GM18520 (cell line): ENCODE results near the gene PTGIS.
A peak's percentile ranks its signal among the peaks of the same experiment; 100 is the strongest.
"Not testable (repeated sequence)": the region's sequence is repeated elsewhere in the genome, so short reads cannot be mapped to it uniquely, and the experiment has no call there.

Source experiments
- ATAC-seq: cut with Tn5 transposase; IDR thresholded peaks from one replicate; pipeline ENCODE4 v1.9.1; 2021; ENCODE audit not compliant: unreplicated experiment

The PTGIS gene

DNA sequence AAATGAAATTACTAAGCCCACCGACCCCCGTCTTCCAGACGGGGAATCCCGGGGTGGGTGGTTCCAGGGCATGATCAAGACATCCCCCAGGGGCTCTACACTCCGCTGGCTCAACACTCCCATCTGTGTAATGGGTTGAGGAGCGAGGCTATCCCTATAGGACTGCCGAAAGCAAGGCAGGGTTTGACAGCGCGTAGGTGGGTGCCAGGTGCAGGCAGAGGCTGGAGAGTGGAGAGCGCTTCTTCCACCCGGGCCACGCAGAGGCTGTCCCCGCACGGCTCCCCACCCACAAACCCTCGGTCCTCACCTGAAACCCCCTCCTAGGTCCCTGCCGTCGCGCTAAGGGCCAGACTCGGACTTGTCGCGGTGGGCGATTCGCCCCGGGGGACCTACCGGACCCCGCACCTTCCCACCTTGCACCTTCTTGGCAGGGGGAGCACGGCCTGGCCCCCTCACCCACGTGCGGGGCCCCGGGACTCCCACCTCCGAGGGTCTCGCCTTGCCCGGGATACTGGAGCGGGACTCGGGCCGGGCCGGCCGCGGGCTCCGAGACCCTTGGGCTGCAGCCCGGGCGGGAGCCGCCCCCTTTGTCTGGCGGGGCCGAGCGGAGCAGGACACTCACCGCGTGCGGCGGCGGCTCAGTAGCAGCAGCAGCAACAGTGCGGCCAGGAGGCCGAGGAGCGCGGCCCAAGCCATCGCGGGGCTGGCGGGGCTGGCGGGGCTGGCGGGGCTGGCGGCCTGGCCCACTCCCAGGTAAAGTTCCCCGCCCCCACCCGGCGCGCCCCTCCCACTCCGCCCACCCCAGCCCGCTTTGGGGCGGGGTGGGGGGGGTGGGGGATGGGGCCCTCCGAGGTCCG lies at the start of gene PTGIS:
Gene PTGIS (minus strand): TSS at position 717 of the 857 bp plus-strand sequence. CDS start 21 bp downstream, at position 696.
- no peak for ATAC-seq

DNA sequence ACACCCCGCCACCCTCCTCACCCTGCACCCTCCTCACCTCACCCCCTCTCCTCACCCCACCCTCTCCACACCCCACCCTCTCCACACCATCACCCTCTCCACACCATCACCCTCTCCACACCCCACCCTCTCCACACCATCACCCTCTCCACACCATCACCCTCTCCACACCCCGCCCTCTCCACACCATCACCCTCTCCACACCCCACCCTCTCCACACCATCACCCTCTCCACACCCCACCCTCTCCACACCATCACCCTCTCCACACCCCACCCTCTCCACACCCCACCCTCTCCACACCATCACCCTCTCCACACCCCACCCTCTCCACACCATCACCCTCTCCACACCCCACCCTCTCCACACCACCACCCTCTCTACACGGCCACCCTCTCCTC lies 49.5 kb upstream of the PTGIS start:
- ATAC-seq: not testable (repeated sequence)

DNA sequence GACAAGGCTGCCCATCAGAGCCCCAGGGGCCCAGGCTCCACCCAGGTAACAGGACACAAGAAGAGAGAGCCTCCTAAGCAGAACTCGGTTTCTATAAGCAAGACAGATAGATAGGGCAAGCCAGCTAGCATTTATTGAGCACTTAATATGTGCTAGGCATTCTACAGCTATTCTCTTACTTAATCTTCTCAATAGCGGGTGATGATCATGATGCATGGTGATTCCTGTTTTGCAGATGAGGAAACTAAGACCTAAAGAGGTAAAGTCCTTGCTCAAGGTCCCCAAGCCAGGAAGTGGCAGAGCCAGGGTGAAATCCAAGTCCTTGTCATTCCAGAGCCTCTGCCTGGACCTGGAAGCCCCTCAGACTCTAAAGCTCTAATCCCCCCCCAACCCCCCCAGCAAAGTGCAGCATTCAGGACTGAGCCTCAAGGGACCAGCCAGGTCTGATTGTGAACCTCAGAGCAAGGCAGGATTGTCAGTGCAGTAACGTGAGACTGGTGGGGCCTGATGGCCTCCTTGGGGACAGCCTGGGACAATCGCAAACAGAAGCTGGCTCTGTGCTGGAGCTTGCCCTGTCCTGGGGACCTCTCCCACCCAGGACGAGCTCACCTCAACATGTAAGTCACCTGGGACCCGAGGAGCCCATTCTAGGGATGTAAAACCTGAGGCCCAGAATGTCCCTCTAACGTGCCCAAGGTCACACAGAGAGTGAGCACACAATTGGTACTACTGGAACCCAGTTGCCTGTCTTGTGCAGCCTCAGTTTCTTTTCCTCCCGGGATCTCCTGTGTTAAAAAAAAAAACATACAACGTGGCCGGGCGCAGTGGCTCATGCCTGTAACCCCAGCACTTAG lies 48.4 kb upstream of the PTGIS start:
- no peak for ATAC-seq

DNA sequence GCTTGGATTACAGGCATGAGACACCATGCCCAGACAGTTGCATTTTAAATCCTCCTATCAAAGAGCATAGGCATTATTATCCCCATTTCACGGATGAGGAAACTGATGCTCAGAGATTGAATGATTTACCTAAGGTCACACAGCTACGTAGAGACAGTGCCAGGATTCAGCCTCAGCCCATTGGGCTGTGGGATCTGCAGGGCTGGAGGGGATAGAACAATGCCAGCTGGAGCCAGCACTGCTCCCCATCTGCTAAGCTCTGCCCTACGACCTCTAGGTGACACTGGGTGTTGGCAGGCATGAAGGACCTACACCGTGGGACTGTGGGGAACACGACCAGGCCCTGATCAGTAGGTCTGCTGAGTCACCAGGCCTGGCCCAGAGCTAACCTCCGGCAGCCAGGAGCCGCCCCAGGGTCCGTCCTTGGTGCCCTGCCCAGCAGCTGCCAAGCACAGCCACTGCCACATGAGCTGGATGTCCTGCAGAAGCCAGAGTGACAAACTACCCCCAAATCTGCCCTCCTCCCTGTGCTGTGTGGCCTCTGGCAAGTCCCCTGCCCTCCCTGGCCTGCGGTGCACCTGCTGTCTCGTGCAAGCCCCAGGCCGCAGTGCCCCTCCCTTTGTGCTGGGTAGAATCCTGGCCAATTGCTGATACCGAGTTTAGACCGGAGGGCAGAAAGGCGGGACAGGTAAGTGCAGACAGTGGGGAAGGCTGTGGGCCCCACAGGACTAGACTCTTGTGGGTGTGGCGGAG lies 47.6 kb upstream of the PTGIS start:
- ATAC-seq: no peak

DNA sequence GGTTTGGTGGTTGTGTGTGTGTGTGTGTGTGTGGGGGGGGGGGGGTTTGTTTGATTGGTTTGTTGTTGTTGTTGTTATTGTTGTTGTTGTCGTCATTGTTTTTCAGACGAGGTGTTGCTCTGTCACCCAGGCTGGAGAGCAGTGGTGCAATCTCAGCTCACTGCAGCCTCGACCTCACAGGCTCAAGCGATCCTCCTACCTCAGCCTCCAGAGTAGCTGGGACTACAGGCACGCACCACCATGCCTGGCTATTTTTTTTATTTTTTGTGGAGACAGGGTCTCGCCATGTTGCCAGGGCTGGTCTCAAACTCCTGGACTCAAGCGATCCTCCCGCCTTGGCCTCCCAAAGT lies 47.1 kb upstream of the PTGIS start:
- ATAC-seq: not testable (repeated sequence)

DNA sequence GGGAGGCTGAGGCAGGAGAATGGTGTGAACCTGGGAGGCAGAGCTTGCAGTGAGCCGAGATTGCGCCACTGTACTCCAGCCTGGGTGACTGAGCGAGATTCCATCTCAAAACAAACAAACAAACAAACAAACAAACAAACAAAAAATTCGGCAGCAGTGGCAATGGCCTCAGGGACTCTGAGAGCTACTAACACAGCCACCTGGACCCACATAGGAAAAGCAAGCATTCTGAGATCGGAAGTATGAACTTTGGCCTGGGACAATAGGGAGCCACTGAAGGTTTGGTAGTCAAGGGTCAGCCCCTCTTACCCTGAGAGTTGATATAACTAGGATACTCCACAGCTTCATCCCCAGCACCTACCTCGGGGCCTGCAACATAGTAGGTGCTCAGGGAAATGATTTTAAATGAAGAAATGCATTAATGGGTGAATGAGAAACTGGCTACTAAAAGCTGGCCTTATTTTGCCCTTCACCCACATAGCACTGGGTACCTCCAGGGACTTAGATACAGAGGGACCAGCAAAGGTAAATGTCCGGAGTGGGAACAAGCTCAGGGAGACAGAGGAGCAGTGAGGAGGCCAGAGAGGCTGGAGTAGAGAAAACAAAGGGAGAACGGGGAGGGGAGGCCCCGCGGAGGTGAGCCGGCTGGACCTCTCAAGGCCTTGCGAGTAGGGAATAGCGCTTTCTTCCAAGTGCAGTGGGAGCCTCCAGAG lies 46.6 kb upstream of the PTGIS start:
- ATAC-seq: no peak

DNA sequence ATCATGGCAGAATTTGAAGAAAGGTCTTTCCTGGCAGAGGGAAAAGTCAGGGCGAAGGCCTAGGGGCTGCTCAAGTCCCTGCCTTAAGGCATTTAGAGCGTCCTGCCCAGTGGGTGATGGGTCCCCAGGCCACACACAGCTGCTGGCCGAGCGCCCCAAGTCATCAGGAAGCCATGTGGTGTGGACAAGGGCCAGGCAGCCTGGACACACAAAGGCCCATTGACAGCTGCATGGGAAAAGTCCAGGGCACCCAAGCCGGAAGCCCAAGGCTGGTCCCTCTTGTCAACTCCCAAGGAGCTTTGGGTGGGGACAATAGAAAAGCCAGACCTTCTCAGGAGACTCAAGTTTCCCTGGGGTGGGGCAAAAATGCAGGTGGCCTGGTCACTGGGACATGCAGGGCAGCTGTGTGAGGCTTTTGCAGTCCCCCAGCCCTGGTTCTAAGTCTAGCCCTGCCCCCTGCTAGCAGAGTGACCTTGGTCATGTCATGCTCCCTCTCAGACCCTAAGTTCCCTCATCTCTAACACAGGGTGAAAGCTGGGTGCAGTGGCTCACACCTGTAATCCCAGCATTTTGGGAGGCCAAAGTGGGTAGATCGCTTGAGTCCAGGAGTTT lies 44.3 kb upstream of the PTGIS start:
- ATAC-seq: no peak

DNA sequence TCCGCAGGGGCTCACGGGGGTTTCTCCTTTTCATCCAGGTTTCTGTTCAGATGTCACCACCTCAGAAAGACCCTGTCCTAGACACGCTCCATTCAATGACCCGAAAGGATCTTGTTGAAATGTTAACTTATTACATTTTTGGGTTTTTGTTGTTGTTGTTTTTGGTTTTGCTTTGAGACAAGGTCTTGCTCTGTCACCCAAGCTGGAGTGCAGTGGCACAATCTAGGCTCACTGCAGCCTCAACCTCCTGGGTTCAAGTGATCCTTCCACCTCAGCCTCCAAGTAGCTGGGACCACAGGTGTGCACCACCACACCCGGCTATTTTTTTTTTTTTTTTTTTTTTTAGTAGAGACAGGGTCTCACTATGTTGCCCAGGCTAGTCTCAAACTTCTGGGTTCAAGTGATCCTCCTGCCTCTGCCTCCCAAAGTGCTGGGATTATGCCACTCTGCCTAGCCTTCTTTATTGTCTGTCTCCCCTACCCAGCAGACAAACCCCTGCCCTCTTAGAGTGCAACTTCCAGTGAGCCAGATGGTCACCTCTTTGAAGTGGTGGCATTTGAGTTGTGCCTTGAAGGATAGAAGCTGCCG lies 43.7 kb upstream of the PTGIS start:
- ATAC-seq: not testable (repeated sequence)

DNA sequence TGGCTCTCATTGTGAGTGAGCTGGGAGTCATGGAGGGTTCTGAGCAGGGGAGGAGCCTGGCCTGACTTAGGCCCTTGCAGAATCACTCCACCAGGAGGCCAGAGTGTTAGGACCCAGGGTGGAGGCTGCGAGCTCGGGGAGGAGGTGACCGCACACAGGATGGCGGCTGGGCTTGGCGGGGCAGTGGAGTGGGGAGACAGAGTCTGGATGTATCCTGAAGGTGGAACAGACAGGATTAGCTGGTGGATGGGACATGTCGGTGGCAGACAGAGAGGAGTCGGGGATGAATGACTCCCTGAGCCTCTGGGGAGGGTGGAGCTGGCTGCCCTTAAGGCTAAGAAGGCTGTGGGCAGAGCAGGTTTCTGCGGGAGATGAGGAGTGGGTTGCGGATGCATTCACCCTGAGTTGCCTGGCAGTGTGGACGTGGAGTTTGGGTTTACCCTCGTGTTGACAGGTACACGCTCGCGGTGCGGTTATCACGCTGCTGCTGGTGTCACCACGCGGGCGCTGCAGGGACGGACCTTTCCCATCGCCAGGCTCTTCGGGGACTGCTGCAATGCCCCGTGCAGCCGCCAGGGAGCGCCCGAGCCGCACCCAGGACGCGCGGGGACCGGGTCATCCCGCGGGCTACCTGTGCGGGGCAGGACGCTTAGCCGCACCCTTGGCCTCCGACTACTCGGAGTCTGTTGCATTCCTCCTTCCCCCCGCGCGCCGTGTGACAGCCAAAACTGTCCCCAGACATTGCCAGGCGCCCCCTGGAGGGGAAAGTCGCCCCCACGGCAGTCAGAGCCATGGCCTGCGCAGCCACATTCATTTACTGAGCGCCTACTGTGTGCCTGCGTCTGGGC lies 43.0 kb upstream of the PTGIS start:
- ATAC-seq: peak; percentile 33

DNA sequence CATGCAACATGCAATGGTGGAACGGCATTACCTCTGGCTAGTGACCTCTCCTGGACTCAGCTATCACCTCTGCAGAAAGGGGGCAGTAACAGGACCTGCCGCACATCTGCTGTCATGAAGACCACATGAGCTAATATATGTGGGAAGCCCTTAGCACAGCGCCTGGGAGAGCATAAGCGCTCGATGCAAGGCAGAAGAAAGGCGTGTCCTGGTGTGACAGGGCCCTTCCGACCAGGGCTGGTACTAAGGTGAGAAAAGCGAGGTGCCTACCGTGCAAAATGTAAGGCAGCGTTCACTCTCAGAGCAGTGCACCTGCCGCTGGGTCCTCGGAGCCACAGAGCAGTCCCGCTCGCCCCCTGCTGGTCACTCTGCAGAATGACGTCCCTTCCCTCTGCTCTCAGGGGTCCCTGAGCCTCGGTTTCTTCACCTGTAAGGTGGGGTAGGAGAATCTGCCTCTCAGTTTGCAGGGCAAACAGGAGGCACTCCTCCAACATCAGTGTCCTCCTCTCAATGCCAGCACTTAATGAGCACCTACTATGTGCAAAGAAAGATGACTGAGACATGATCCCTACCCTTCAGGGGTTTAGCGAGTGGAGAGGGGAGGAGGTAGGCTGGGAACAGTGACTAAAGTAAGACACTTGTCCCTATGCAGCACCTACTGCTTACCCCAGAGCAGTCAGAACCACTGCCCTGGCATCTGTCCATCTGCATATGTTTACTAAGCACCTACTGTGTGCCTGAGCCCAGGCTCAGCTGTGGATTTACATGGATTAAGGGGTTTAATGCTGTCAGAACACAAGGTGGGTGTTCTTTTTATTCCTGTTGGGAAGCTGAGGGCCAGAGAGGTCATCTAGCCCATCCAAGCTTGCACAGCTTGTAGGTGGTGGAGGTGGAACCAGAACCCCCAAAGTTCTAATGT lies 41.1 kb upstream of the PTGIS start:
- ATAC-seq: no peak

DNA sequence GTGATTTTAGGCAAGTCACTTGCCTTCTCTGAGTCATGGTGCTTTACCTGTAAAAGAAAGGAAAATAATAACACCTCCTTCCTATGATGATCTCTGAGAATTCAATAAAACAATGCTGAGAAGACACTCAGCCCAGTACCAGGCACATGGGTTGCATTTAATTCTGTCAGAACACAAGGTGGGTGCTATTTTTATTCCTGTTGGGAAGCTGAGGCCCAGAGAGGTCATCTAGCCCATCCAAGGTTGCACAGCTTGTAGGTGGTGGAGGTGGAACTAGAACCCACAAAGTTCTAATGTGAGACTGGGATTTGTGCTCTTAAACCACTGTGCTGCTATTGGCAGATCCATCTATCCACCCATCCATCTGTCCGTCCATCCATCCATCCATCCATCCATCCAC lies 39.6 kb upstream of the PTGIS start:
- no peak for ATAC-seq

DNA sequence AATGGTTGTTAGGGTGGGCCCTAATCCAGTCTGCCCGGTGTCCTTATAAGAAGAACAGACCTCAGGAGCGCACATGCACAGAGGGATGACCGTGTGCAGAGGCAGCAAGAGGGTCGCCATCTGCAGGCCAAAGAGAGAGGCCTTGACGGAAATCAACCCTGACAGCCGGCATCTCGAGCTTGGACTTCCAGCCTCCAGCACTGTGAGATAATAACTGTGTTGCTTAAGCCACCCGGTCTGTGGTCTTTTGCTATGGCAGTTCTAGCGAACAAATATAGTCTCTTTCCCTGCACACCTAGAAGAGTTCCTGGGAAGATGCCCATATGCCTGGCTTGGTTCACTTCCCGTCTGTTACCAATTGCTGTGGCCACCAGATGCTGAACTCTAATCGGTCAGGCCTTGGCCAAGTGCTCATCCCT lies 35.3 kb upstream of the PTGIS start:
- ATAC-seq: no peak

DNA sequence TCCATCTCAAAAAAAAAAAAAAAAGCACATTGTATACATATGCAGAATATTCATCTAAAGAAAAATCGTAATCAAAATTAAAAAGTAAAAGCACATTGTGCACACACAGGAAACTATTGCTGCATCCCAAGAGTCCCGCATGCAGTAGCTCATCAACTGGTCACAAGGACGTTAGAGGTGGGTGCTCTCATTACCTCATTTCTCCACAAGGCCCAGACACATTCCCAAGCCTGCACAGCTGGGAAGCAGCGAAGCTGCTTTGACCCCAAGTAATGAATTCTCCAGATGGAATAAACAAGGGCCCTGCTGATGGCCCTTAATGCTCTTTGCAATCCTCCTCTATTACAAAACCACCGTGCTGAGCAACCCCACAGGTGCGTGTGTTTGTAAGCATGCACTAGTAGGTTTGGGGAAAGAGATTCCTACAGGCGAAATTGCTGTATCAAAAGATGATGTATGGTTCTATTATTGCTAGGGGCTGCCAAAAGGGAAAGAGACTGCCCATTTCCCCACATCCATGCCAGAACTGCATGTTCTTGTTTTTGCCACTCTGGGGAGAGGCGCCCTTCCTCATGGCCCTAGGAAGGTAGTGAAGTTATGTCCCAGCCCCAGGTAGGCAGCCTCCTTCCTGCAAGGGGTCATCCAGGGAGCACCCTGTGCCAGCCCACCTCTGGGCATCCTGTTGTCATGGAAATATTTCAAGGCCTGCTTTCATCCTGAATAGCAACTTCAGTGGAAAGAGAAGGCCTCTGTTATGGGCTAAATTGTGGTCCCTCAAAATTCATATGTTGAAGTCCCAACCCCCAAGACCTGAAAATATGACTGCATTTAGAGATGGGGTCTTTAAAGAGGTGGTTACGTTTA lies 34.6 kb upstream of the PTGIS start:
- no peak for ATAC-seq

DNA sequence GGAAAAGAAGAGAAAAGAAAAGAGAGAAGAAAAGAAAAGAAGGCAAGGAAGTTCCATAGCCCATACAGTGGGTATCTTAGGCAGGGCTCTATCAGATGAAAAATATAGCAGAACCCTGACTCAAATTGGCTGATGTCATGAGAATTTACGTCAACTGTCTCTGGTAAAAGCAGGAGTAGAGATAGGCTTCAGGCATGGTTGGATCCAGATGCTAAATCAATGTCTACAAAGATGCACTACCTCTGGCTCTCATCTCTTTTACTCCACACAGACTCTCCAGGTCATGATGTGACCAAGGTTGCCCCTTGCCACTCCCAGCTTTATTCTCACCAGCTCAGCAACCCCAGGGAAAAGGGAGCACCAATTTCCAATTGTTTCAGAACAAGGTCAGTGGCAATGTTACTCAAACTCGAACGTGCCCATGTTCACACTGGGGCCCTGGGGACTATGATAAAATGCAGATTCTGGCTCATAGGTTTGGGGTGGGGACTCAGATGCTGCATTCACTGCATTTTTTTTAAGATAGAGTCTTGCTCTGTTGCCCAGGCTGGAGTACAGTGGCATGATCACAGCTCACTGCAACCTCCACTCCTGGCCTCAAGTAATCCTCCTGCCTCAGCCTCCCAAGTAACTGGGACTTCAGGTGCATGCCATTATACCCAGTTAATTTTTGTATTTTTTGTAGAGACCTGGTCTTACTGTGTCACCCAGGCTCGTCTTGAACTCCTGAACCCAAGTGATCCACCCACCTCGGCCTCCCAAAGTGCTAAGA lies 33.4 kb upstream of the PTGIS start:
- no peak for ATAC-seq

DNA sequence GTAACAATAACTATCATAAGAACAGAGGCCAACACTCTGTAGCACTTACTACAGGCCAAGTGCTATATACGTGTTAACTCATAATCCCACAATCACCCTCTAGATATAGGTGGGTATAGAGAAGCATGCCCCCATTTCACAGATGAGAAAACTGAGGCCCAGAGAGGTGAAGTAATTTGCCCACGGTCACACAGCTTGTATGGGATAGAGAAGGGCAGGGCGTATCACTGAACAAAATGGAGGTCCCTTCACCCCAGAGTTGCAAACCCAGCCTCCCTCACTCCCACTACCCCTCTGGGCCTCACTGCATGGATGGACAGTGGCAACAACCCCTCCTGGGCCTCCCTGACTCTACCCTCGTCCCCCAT lies 31.8 kb upstream of the PTGIS start:
- ATAC-seq: no peak

DNA sequence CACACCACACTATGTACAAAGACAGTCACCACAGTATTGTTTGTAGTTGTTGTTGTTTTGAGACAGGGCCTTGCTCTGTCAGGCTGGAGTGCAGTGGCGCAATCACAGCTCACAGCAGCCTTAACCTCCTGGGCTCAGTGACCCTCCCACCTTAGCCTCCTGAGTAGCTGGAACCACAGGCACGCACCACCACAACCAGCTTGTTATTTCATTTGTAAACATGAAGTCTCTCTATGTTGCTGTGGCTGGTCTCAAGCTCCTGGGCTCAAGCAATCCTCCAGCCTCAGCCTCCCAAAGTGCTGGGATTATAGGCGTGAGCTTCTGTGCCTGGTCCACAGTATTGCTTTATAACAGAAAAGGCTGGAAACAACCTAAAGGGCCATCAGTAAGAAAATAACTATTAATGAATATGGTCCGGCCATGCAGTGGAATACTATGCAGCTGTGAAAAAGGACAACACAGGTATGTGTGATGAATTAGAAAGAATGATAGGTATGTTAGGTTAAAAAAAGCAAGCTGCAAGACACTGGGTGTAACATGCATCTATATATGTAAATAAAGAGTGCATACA lies 30.0 kb upstream of the PTGIS start:
- ATAC-seq: no peak
